Stimulated activated CD4-positive, alpha-beta T cell treated with anti-CD3 and anti-CD28 coated beads, Interleukin-2, amount 100 ng/mL, for 24 hours (primary cell): Measurements from ENCODE around the gene TRUB2.

Experiments
- DNase-seq, 2 donors: peaks; one replicate each; pipeline ENCODE4 v3.0.0-alpha.2; 2020

TRUB2 gene

GRCh38 chr9:128322404-128323211, at the start of gene TRUB2, which contains the start of gene COQ4:
TRUB2 (minus strand) TSS chr9:128322447; CDS start chr9:128322408, 39 bp downstream.
COQ4 (plus strand) TSS chr9:128322839; CDS start chr9:128322859, 20 bp downstream.
- peak; percentile 94 for DNase-seq

GRCh38 chr9:128371630-128372117, 49.4 kb upstream of the TRUB2 start:
- no peak for DNase-seq

GRCh38 chr9:128370752-128371629, 48.7 kb upstream of the TRUB2 start, which contains the start of gene URM1:
URM1 (plus strand) TSS chr9:128371374; CDS start chr9:128371381, 7 bp downstream.
- peak; percentile 96 for DNase-seq

GRCh38 chr9:128370367-128370751, 48.1 kb upstream of the TRUB2 start:
- no peak for DNase-seq

GRCh38 chr9:128369024-128369706, 46.9 kb upstream of the TRUB2 start:
- DNase-seq: no peak

GRCh38 chr9:128365525-128365924, 43.3 kb upstream of the TRUB2 start:
- DNase-seq: no peak

- DNase-seq: no peak
Measured at GRCh38 chr9:128362774-128363173, 40.5 kb upstream of the TRUB2 start.

- peak; percentile 72 to 73 for DNase-seq
Measured at GRCh38 chr9:128361986-128362646, 39.9 kb upstream of the TRUB2 start.

GRCh38 chr9:128361296-128361985, 39.2 kb upstream of the TRUB2 start:
- no peak for DNase-seq

GRCh38 chr9:128360826-128361225, 38.6 kb upstream of the TRUB2 start:
- DNase-seq: no peak

GRCh38 chr9:128358861-128359260, 36.6 kb upstream of the TRUB2 start:
- DNase-seq: no peak

- DNase-seq: no peak
Measured at GRCh38 chr9:128358090-128358489, 35.8 kb upstream of the TRUB2 start.

GRCh38 chr9:128355451-128355850, 33.2 kb upstream of the TRUB2 start:
- DNase-seq: no peak

- DNase-seq: no peak
Measured at GRCh38 chr9:128349772-128350171, 27.5 kb upstream of the TRUB2 start.

- DNase-seq: no peak
Measured at GRCh38 chr9:128349125-128349524, 26.9 kb upstream of the TRUB2 start.

GRCh38 chr9:128344931-128345605, 22.8 kb upstream of the TRUB2 start:
- no peak for DNase-seq

GRCh38 chr9:128343855-128344254, 21.6 kb upstream of the TRUB2 start:
- no peak for DNase-seq

- no peak for DNase-seq
Measured at GRCh38 chr9:128342971-128343680, 20.9 kb upstream of the TRUB2 start.

- DNase-seq: peak; percentile 73
Measured at GRCh38 chr9:128341435-128341849, 19.2 kb upstream of the TRUB2 start.
